ENCODE measurements around the gene TMEM167B.

The TMEM167B gene

DNA sequence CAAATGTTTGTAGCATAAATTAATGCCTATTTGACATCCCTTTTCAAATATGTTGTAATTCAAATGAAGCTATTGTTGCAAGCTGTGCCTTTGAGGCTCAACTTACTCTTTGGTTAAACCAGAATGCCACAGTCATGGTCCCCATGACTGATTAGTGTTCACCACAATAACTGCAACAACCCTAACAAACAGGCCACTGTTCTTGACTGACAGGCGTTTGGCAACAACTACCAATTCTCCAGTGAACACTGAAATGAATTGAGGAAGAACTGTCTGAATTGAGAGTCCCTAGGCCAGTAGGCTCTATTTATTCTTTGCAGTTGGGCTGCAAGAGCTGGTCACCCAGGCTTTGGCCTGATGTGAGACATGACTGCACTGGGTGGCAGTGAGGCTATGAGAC, 6.6 kb upstream of the TMEM167B start:
- no peak for DNase-seq

DNA sequence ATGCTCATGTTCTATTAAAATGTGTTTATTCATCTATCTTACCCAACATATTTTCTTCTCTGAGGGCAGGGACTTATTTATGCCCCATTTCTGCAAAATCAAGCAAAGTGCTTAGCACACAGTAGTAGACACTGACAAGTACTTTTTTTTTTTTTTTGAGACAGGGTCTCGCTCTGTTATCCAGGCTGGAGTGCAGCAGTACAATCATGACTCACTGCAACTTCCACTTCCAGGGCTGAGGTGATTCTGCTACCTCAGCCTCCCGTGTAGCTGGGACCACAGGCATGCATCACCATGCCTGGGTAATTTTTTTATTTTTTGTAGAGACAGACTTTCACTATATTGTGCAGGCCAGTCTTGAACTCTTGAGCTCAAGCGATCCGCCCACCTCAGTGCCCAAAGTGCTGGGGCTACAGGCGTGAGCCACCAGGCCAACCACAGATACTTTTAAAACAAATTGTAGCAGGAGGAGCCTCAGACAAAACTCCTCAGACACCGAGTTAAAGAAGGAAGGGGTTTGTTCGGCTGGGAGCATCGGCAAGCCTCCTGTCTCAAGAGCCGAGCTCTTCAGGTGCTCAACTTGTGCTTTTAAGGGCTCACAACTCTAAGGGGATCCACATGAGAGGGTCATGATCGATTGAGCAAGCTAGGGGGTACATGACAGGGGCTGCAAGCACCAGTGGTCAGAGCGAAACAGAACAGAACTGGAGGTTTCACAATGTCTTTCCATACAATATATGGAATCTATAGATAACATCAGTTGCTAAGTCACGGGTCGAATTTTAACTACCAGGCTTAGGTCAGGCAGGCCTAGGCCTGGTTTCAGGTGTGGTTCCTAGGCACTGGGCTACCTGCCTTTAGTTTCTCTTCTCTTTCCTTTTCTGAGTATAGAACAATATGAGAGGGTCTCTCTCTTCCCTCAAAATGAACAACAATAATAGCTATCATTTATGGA, 5.7 kb upstream of the TMEM167B start:
- no peak for DNase-seq

- no peak for DNase-seq
These were observed 1.1 kb upstream of the TMEM167B start for GRCh38 chr1:109089242-109090015.

DNA sequence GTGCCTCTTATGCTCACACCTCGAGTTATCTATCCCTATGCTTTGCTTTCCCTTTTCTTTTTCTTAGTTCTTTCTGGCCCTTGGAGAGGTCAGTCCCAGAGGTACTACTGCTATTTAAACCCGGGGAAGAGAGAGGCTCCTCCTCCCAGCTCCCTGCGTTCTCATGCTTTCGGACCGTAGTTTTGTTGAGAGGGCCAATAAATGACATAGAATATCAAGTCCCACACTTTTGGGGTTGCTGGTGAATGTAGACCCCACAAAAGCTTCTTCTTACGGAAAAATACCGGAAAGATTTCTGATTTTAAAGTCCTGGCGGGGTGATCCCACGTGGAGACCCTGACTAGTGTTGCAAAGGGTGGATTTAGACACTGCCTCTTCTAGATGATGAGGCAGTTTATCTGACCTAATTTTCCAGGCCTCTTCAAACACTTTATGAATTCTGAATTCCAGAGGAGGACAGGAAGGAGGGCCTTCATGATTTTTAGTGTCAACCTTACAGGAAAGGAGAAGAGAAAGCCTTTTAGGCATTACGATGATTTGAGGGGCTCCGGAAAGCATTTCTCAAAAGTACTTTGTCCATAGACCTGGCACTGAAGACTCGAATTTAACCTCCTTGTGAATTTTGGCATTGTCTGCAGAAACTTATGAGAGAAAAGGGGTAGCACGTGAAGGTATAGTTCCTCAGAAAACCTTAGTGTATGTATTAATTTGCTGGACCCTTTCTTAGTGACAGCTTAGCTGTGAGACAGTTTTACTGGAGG, 694 bp downstream of the TMEM167B start:
- DNase-seq: no peak

DNA sequence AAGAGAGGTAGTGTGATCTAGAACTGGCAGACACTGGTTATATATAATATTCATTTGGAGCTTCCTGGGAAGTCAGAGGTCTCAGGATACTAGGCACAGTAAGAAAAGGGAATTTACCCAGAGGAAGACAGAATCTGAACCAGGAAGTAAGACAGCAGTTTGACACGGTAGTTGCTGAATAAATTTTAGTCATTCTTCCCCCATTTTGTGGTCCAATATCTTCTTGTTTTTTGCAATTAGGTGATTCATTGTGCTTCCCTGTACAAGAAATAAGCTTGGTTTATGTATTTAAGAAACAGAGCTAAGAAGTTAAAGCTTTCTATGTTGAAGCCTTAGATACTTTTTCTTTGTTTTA, 1.3 kb downstream of the TMEM167B start:
- DNase-seq: no peak

- DNase-seq: no peak
These were observed 3.8 kb downstream of the TMEM167B start for GRCh38 chr1:109094377-109094803.

DNA sequence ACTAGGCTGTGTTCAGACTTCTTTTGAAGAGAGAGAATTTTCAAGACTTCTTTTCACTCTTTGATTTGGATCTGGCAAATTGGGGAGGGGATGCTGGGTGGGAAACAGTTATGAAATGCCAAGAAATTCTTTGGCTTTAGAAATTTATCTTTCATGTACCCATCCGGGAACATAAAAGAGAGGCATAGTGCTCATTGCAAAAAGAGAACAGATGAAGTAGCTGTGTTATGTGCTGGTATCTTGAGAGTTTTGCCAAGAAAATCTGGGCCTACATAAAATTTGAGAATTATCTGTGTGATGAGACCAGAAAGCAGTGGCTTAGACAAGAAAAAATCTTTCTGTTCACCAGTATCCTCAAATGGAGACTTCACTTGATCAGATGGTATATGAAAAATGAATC, 4.3 kb downstream of the TMEM167B start:
- no peak for DNase-seq

GRCh38 chr1:109095631-109096030, 5.1 kb downstream of the TMEM167B start:
- DNase-seq: no peak

DNA sequence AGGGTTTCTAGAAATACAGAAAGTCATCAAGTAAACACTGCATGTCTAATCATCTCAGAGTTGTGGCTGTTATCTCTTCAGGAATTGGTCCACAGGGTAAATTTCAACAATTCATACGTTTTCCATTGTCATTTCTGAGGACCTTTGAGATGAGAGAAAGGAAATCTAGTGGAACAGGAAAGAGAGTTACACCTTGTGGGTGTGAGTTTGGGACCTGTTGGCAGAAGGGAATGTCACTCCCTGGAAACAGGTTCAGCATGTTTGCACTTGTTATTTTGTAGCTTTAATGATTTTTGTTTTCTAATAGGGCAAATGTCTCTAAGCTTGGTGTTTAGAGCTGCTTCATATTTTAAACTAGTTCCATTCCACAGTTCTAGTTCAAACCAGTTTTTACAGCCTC, 5.6 kb downstream of the TMEM167B start:
- no peak for DNase-seq

- DNase-seq: peak; percentile 52 to 92
These were observed 9.6 kb downstream of the TMEM167B start for GRCh38 chr1:109099938-109100773.

DNA sequence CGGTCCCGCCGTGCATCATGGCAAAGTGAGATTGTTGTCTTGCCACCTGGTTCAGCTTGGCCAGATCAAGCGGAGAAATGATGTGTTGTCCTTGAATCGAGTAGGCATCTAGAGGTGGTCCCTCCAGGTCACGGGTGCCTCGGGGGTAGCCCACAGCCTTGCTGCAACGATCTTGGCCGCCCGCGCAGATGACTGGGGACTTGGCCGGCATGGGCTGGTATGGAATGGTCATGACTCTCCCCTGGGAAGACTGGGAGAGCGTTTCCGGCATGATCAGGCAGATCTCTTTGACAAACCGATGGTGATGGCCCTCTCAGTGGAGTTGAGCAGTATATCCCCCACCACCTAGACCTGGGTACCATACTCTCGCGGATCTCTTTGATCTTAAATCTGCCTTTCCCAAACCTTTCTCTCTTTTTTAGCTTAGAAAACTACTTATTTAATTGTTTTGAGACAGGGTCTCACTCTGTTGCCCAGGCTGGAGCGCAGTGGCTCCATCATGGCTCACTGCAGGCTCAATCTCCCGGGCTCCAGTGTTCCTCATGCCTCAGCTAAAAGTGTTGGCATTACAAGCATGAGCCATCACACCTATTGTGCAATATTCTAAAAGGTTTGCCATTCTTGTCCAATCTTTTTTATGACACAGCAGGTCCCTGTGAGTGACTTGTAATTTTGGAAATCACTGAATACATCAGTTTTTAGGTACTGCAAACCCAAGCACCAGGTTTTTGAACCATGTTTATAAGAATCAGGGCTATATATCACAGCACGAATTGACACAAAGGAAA, 14.0 kb downstream of the TMEM167B start:
- no peak for DNase-seq

GRCh38 chr1:109105881-109106280, 15.3 kb downstream of the TMEM167B start:
- no peak for DNase-seq

DNA sequence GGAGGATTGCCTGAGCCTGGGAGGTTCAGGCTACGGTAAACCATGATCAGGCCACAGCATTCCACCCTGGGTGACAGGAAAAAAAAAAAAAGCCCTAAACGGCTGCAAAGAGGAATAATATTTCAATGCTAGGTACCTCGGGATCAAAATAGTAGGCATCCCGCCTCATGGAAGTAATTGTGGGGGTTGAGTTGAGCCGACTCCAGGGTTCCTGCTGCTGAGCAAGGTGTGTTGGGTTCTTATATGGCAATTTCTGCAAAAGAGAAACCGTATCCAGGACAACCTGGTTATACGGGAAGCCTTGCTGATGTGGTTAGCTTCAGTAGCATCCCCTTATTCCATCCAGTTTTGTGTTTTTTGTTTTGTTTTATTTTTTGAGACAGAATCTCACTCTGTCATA, 17.2 kb downstream of the TMEM167B start:
- DNase-seq: no peak

- no peak for DNase-seq
These were observed 19.3 kb downstream of the TMEM167B start for GRCh38 chr1:109109906-109110305.

DNA sequence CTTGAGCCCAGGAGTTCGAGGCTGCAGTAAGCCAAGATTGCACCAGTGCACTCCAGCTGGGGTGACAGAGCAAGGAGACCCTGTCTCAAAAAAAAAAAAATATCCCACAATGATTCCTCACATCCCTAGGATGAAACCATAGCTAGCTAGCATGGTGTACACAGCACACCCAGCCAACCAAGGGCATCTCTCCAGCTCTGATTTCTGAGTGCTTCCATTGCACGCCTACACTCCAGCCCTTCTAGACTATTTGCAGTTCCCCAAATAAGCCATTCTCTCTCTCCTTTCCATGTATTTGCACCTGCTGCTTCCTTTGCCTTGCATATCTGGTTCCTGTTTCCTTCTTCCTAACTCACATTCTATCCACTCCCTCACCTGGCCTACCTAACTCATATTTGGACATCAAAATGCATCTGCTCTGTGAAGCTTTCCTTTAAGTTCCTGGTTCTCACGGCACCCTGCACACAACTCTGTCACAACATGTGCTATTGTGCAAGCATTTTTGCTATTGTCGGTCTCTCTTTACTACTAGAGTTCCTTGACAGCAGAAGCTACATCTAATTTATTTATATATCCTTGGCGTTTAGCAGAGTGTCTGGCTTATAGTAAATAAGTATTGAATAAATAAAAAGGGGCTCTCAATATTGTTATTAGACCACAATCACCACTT, 21.0 kb downstream of the TMEM167B start:
- DNase-seq: no peak

GRCh38 chr1:109112056-109112651, 21.6 kb downstream of the TMEM167B start:
- no peak for DNase-seq

DNA sequence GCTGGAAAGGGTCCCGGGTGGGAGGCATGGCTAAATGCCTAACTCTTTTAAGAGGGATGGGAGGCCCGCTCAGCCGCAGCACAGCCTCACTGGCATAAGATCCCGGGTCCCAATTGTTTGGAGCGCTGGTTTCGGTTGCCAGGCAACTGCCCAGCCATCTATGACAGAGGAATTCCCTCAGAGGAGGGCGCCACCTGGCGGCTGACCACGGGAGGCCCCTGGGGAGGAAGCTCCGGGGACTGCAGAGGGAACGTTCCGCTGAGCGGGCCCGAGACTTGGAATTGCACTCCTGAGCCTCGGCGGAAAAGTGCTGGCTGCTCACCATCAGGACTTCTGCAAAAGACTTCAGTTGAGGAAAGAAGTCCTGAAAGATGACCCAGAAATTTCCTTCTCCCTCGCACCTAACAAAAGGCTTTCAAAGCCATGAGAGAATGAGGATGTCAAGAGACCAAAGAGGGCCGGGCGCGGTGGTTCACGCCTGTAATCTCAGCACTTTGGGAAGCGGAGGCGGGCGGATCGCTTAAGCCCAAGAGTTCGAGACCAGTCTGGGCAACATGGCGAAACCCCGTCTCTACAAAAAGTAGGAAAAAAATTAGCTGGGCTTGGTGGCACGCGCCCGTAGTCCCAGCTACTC, 22.2 kb downstream of the TMEM167B start:
- DNase-seq: peak; percentile 42 to 74

DNA sequence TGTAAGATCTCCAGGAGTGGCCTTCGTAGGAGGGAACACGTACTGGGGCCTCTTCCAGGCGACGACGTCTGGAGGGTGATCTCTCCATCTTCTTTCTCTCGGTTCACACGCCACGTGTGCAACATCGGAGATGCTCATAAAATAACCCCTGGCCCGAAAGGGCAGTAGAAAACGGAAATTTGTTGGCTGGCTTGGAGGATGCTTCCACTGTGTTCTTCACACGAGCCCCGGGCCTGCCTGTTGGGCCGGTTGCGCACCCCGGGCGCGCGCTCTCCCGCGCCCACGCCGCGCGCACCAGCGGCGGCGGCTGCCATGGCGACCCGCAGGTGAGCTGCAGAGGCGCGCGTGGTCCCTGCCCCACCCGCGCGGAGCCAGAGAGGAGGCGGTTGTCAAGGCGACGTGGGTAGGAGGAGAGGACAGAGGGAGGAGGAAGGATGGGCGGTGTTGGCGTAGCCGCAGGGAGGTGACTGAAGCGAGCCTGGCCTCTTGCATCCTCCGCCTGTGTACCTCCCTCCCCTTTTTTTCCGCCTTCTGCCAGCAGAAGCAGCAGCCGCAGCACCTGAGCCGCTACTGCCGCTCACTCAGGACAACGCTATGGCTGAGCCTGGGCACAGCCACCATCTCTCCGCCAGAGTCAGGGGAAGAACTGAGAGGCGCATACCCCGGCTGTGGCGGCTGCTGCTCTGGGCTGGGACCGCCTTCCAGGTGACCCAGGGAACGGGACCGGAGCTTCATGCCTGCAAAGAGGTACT, 23.2 kb downstream of the TMEM167B start, which contains the start of gene ELAPOR1:
TSS of gene ELAPOR1 (plus strand) at position 526 of the 752 bp plus-strand sequence. CDS start at position 595, 69 bp downstream.
- peak; percentile 67 to 69 for DNase-seq

GRCh38 chr1:109114342-109114674, 23.7 kb downstream of the TMEM167B start:
- DNase-seq: no peak
